GM12865 (cell line): ENCODE measurements around the gene ADCY2.

Source experiments
- DNase-seq: peaks from one replicate; pipeline ENCODE4 v3.0.0; 2010; ENCODE audit warnings: low read depth
- H3K4me3 ChIP-seq: 2 replicates; pipeline ENCODE4 v1.5.1; 2011; ENCODE audit warnings: mild to moderate bottlenecking, low read depth, low read length, control low read depth
- TF ChIP-seq, protein P1 (sequence below): IDR thresholded peaks from 2 replicates; pipeline ENCODE4 v1.5.1; 2011; ENCODE audit warnings: low read length, control low read depth, low read depth, inconsistent platforms; ENCODE audit not compliant: insufficient read depth; ENCODE audit errors: missing control alignments

ADCY2 gene

GRCh38 chr5:7473668-7474215, 77.8 kb downstream of the ADCY2 start:
- H3K4me3 ChIP-seq = no peak overlapping the region
- TF ChIP-seq, protein P1, sequence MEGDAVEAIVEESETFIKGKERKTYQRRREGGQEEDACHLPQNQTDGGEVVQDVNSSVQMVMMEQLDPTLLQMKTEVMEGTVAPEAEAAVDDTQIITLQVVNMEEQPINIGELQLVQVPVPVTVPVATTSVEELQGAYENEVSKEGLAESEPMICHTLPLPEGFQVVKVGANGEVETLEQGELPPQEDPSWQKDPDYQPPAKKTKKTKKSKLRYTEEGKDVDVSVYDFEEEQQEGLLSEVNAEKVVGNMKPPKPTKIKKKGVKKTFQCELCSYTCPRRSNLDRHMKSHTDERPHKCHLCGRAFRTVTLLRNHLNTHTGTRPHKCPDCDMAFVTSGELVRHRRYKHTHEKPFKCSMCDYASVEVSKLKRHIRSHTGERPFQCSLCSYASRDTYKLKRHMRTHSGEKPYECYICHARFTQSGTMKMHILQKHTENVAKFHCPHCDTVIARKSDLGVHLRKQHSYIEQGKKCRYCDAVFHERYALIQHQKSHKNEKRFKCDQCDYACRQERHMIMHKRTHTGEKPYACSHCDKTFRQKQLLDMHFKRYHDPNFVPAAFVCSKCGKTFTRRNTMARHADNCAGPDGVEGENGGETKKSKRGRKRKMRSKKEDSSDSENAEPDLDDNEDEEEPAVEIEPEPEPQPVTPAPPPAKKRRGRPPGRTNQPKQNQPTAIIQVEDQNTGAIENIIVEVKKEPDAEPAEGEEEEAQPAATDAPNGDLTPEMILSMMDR = no peak
- no peak for DNase-seq

GRCh38 chr5:7474821-7475403, 79.0 kb downstream of the ADCY2 start:
- no peak for DNase-seq
- no peak overlapping the region for H3K4me3 ChIP-seq

GRCh38 chr5:7478459-7478858, 82.5 kb downstream of the ADCY2 start:
- DNase-seq = no peak
- H3K4me3 ChIP-seq = no peak overlapping the region
- TF ChIP-seq, protein P1 = no peak

More at GRCh38 chr5:7474821-7475403, 79.0 kb downstream of the ADCY2 start:
- TF ChIP-seq, protein P1 = no peak

GRCh38 chr5:7488734-7489133, 92.8 kb downstream of the ADCY2 start:
- DNase-seq = no peak
- TF ChIP-seq, protein P1 = no peak

DNA sequence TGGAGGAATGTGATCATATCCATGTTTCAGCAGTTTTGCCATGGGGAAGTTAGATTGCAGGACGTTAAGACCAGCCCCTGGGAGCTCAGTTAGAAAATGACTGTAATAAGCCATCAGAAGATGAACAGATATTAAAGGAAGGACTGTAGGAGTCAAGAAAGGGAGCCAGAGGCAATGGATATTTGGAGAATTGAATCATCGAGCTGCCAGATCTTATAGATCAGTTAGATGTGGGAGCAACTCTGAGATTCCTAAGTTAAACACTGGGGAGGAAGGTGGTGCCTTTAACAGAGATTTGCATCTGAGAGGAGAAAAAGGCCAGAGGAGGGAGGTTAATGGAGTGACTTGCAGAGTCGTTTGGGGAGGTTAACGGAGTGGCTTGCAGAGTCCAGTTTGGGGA, 96.4 kb downstream of the ADCY2 start:
- no peak for DNase-seq
- H3K4me3 ChIP-seq = no peak overlapping the region
- TF ChIP-seq, protein P1 = no peak

More at GRCh38 chr5:7488734-7489133, 92.8 kb downstream of the ADCY2 start:
- no peak overlapping the region for H3K4me3 ChIP-seq

DNA sequence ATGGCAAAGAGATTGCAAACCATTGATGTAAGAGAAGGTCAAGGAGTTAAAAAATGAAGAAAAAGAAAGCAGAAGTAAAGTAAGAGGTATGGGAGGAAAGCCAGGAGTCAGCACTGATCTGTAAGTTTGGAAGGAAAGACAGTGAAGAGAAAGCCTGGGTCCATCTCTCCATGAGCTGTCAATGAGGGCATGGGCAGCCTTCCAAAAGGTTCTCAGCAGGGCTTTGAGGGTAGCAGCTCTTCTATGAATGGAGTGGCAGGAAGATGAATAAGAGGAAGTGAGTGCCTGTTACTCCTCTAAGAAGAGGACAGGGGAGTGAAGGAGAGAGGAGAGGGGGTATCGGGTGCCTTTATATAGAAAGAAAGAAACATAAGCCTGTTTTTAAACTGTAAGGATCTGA, 97.1 kb downstream of the ADCY2 start:
- no peak overlapping the region for H3K4me3 ChIP-seq
- no peak for DNase-seq
- TF ChIP-seq, protein P1 = no peak

GRCh38 chr5:7493622-7494021, 97.7 kb downstream of the ADCY2 start:
- H3K4me3 ChIP-seq = no peak overlapping the region
- TF ChIP-seq, protein P1 = no peak
- DNase-seq = no peak
